ENCODE data around the gene NALF2. TPM values are rescaled to one million over a fixed set of nuclear protein-coding genes. Genes with fewer than 3 reads are reported as not detected.

NALF2 gene
- total RNA-seq, 2 experiments from 2014 or later, result not detected

DNA sequence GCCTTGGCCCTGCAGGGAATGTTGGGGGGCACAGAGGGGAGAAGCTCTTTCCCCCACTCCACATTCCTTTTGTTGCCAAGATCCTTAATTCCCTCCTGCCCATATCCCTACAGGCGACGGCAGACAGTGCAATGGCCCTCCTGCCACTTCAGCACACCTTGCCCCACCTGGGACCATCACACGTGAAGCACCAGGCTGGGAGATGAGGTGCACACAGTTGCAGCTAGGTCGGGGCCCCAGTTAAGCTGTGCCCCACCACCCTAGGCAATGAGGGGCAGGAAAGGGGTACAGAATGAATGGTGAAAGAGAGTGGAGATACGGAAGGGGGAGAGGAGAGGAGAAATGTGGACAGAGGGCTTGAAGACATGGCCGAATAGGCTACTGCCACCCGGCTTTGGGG lies 26.2 kb downstream of the NALF2 start:
- Histone ChIP-seq H3K27ac (ENCODE audit: low read depth in 1 of 2, low read length in 2 of 2) (no peak overlapping the region), H3K4me1 (ENCODE audit: insufficient read depth, low read length) (no peaks in the 10 kb centered on the region), H3K9me3 (ENCODE audit: control insufficient read depth in 1 of 2, insufficient read depth in 1 of 2, low read length in 2 of 2) (no peaks in the 10 kb centered on the region), H3K27me3 (ENCODE audit: control insufficient read depth in 1 of 2, insufficient read depth in 2 of 2, low read length in 2 of 2) (no peaks in the 10 kb centered on the region), H3K4me3 (ENCODE audit: low read length) (no peak overlapping the region), H3K36me3 (ENCODE audit: insufficient read depth, low read length) (no peaks in the 10 kb centered on the region)
- POLR2A ChIA-PET, result no interaction called here
- Mint-ChIP-seq H3K9me3 (no peaks in the 10 kb centered on the region), H3K4me1 (ENCODE audit: low read depth) (no peaks in the 10 kb centered on the region), H3K27ac (no peak overlapping the region), H3K27me3 (peaks cover 8% of the 10 kb centered on the region), H3K4me3 (no peak overlapping the region), H3K36me3 (ENCODE audit: low read depth) (no peaks in the 10 kb centered on the region)
- TF ChIP-seq, protein P1, sequence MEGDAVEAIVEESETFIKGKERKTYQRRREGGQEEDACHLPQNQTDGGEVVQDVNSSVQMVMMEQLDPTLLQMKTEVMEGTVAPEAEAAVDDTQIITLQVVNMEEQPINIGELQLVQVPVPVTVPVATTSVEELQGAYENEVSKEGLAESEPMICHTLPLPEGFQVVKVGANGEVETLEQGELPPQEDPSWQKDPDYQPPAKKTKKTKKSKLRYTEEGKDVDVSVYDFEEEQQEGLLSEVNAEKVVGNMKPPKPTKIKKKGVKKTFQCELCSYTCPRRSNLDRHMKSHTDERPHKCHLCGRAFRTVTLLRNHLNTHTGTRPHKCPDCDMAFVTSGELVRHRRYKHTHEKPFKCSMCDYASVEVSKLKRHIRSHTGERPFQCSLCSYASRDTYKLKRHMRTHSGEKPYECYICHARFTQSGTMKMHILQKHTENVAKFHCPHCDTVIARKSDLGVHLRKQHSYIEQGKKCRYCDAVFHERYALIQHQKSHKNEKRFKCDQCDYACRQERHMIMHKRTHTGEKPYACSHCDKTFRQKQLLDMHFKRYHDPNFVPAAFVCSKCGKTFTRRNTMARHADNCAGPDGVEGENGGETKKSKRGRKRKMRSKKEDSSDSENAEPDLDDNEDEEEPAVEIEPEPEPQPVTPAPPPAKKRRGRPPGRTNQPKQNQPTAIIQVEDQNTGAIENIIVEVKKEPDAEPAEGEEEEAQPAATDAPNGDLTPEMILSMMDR (IDR thresholded peaks at IDR 0.05), result no peak
- intact Hi-C loops (cut with DNase I, micrococcal nuclease), result loop anchor here in 1 of 2 experiments (10.0 kb wide), 1 partner anchor 904 kb away; no protein-coding TSS in a partner anchor
- DNase-seq (no peak), ATAC-seq (ENCODE audit: poor library complexity) (no peak)
- CTCF ChIA-PET, result no interaction called here

DNA sequence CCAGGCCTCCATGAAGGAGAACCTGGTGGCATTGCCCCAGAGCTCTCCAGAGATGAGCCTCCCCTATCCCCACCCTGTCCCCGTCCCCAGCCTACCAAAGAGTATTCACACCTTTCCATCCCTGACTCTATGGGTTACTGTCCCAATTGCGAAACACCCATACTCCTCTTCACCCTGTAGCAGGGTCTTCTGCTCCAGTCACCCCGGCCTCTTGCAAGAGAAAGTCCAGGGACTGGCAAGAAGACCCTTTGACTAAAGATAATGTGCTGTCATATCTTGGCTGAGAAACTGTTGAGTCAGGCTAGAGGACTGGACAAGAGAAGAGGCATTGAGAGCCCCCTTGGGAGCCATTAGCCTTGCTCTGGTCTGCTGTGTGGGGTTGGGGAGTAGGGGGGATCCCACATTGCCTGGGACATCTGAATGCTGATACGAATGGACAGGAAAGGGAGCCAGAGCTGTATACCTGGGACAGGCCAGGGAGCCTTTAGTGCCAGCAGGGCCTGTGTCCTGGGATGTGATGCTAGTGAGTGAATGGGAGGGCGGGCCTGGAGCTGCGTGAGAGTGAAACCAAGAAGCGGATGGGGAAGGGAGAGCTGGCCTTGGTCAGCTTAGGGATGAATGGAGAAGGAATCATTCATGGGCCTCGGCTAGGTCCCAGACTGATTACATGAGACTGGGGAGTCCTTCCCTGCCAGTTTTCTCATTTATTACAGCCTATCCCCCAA lies 27.1 kb downstream of the NALF2 start:
- ChIA-PET POLR2A (no interaction called here), CTCF (no interaction called here)
- TF ChIP-seq, protein P1 (IDR thresholded peaks at IDR 0.05), result no peak
- Mint-ChIP-seq H3K4me3 (no peak overlapping the region), H3K36me3 (ENCODE audit: low read depth) (no peaks in the 10 kb centered on the region), H3K9me3 (no peaks in the 10 kb centered on the region), H3K27me3 (peaks cover 6% of the 10 kb centered on the region), H3K4me1 (ENCODE audit: low read depth) (no peaks in the 10 kb centered on the region), H3K27ac (no peak overlapping the region)
- intact Hi-C loops (cut with DNase I, micrococcal nuclease), result loop anchor here in 1 of 2 experiments (10.0 kb wide), 1 partner anchor 904 kb away; no protein-coding TSS in a partner anchor
- Histone ChIP-seq H3K27ac (ENCODE audit: low read depth in 1 of 2, low read length in 2 of 2) (no peak overlapping the region), H3K4me1 (ENCODE audit: insufficient read depth, low read length) (no peaks in the 10 kb centered on the region), H3K36me3 (ENCODE audit: insufficient read depth, low read length) (no peaks in the 10 kb centered on the region), H3K9me3 (ENCODE audit: control insufficient read depth in 1 of 2, insufficient read depth in 1 of 2, low read length in 2 of 2) (no peaks in the 10 kb centered on the region), H3K27me3 (ENCODE audit: control insufficient read depth in 1 of 2, insufficient read depth in 2 of 2, low read length in 2 of 2) (no peaks in the 10 kb centered on the region), H3K4me3 (ENCODE audit: low read length) (no peak overlapping the region)
- ATAC-seq (ENCODE audit: poor library complexity) (no peak), DNase-seq (no peak)

DNA sequence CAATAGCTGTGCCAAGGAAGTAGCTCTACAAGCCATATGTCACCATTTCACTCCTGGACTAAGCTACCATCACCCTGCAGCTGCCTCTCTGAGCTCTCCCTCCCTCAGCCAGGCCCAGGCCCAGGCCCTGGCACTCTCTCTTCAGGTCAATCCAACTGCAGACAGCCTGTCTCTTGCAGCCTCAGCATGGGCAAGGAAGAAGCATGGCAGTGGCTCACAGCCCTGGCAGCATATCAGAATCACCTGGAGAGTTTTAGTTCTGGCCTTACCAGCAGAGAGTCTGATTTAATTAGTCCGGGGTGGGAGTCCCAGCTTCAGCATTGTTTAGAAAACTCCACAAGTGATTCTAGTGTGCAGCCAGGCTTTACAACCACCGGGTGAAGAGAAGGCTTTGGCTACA lies 31.5 kb downstream of the NALF2 start:
- Mint-ChIP-seq H3K27me3 (peaks cover 12% of the 10 kb centered on the region), H3K36me3 (ENCODE audit: low read depth) (no peaks in the 10 kb centered on the region), H3K4me3 (no peak overlapping the region), H3K27ac (no peak overlapping the region), H3K9me3 (no peaks in the 10 kb centered on the region), H3K4me1 (ENCODE audit: low read depth) (peaks cover 7% of the 10 kb centered on the region)
- CTCF ChIA-PET, result no interaction called here
- H3K27me3 ChIP-seq (ENCODE audit: control insufficient read depth in 1 of 2, insufficient read depth in 2 of 2, low read length in 2 of 2), result no peaks in the 10 kb centered on the region
- DNase-seq (no peak), ATAC-seq (ENCODE audit: poor library complexity) (no peak)
- H3K9me3 ChIP-seq (ENCODE audit: control insufficient read depth in 1 of 2, insufficient read depth in 1 of 2, low read length in 2 of 2), result no peaks in the 10 kb centered on the region
- no peaks in the 10 kb centered on the region for H3K36me3 ChIP-seq (ENCODE audit: insufficient read depth, low read length)
- intact Hi-C loops (cut with DNase I, micrococcal nuclease), result loop anchor here (5.0 to 10.0 kb wide), 3 partner anchors 492 to 899 kb away; no protein-coding TSS in a partner anchor
- POLR2A ChIA-PET, result no interaction called here
- no peak overlapping the region for H3K27ac ChIP-seq (ENCODE audit: low read depth in 1 of 2, low read length in 2 of 2)
- H3K4me3 ChIP-seq (ENCODE audit: low read length), result no peak overlapping the region
- H3K4me1 ChIP-seq (ENCODE audit: insufficient read depth, low read length), result peaks cover 15% of the 10 kb centered on the region
- TF ChIP-seq, protein P1 (IDR thresholded peaks at IDR 0.05), result no peak

All from CD4-positive, alpha-beta T cell (primary cell).